ENCODE measurements around the gene FCAR. TPM values are rescaled to one million over a fixed set of nuclear protein-coding genes. Genes with fewer than 3 reads are reported as not detected.
"Not testable (repeated sequence)": the region's sequence is repeated elsewhere in the genome, so short reads cannot be mapped to it uniquely, and the experiment has no call there.

Gene FCAR
- total and polyA plus RNA-seq, 2 experiments from 2014 or later, result not detected

- peaks cover 6% of the 10 kb centered on the region for H3K27me3 Mint-ChIP-seq (ENCODE audit: insufficient read depth, low read depth, poor library complexity)
- H4K20me1 ChIP-seq (replicated peaks; ENCODE audit: insufficient read depth), result no peaks in the 10 kb centered on the region
- no peak overlapping the region for H3K4me3 ChIP-seq
- peaks cover 2% of the 10 kb centered on the region; the same call in 2 of the 3 replicates for H3K36me3 Mint-ChIP-seq (ENCODE audit: low read depth)
- H3K9me3 Mint-ChIP-seq, result peaks cover 25% of the 10 kb centered on the region
- no peak for TF ChIP-seq NANOG (IDR thresholded peaks at IDR 0.05; ENCODE audit: borderline replicate concordance)
- no peak for TF ChIP-seq EZH2 (IDR thresholded peaks at IDR 0.05; ENCODE audit: low read depth, unreplicated experiment)
- no peak for TF ChIP-seq JUNB (IDR thresholded peaks at IDR 0.05; ENCODE audit: unreplicated experiment)
- no peak for TF ChIP-seq REST (IDR thresholded peaks at IDR 0.05; ENCODE audit: unreplicated experiment)
- TF ChIP-seq, protein P1, sequence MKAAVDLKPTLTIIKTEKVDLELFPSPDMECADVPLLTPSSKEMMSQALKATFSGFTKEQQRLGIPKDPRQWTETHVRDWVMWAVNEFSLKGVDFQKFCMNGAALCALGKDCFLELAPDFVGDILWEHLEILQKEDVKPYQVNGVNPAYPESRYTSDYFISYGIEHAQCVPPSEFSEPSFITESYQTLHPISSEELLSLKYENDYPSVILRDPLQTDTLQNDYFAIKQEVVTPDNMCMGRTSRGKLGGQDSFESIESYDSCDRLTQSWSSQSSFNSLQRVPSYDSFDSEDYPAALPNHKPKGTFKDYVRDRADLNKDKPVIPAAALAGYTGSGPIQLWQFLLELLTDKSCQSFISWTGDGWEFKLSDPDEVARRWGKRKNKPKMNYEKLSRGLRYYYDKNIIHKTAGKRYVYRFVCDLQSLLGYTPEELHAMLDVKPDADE (IDR thresholded peaks at IDR 0.05), result no peak
- TF ChIP-seq CTCF (conservative IDR thresholded peaks at IDR 0.05; ENCODE audit: low read depth in 2 of 2), result no peak
- no peak for TF ChIP-seq ZNF331 (CRISPR knock-in tag; IDR thresholded peaks at IDR 0.05; ENCODE audit: low read depth)
- TF ChIP-seq ZNF462 (CRISPR knock-in tag; IDR thresholded peaks at IDR 0.05), result no peak
- no peak for TF ChIP-seq POLR2AphosphoS5 (IDR thresholded peaks at IDR 0.05; ENCODE audit: low read depth)
- no peak for TF ChIP-seq STAT1 (IDR thresholded peaks at IDR 0.05; ENCODE audit: unreplicated experiment)
- ATAC-seq (no peak), DNase-seq (ENCODE audit: low spot score) (no peak)
- H2AFZ ChIP-seq, result peak overlapping the region; percentile 94
- no peaks in the 10 kb centered on the region for H3K27me3 ChIP-seq (ENCODE audit: insufficient read depth)
- no peaks in the 10 kb centered on the region for H3K79me2 ChIP-seq (replicated peaks; ENCODE audit: insufficient read depth)
- H3F3A ChIP-seq (replicated peaks; ENCODE audit: low read depth), result peaks cover 5% of the 10 kb centered on the region; the same call in 1 of the 2 replicates
- H3K9me2 ChIP-seq (ENCODE audit: insufficient read depth), result no peaks in the 10 kb centered on the region
- H3K4me1 ChIP-seq (ENCODE audit: insufficient read depth), result peaks cover 18% of the 10 kb centered on the region; the same call in 1 of the 2 replicates
- no peaks in the 10 kb centered on the region for H3K36me3 ChIP-seq (ENCODE audit: insufficient read depth)
- no peak overlapping the region for H3K27ac ChIP-seq (ENCODE audit: low read depth)
- peak overlapping the region; percentile 64; the same call in 1 of the 2 replicates for H3K4me2 ChIP-seq
- peaks cover 15% of the 10 kb centered on the region; the same call in 2 of the 3 replicates for H3K4me1 Mint-ChIP-seq
- no peak overlapping the region for H3K27ac Mint-ChIP-seq
- no peak overlapping the region for H3K4me3 Mint-ChIP-seq
Measured at GRCh38 chr19:54906819-54907218, 32.8 kb downstream of the FCAR start.

GRCh38 chr19:54907899-54908298 lies 33.9 kb downstream of the FCAR start:
- H3F3A ChIP-seq (replicated peaks; ENCODE audit: low read depth); H3K4me2 ChIP-seq; H4K20me1 ChIP-seq (replicated peaks; ENCODE audit: insufficient read depth); H3K27me3 Mint-ChIP-seq (ENCODE audit: insufficient read depth, low read depth, poor library complexity); H3K4me3 ChIP-seq; ATAC-seq; H3K9me2 ChIP-seq (ENCODE audit: insufficient read depth); H3K4me3 Mint-ChIP-seq; H3K36me3 ChIP-seq (ENCODE audit: insufficient read depth); DNase-seq (ENCODE audit: low spot score); H3K27ac ChIP-seq (ENCODE audit: low read depth); H2AFZ ChIP-seq; H3K27me3 ChIP-seq (ENCODE audit: insufficient read depth); H3K79me2 ChIP-seq (replicated peaks; ENCODE audit: insufficient read depth); H3K27ac Mint-ChIP-seq; H3K36me3 Mint-ChIP-seq (ENCODE audit: low read depth): not testable (repeated sequence)
- peaks cover 30% of the 10 kb centered on the region for H3K9me3 Mint-ChIP-seq
- peaks cover 15% of the 10 kb centered on the region; the same call in 2 of the 3 replicates for H3K4me1 Mint-ChIP-seq
- H3K4me1 ChIP-seq (ENCODE audit: insufficient read depth), result peaks cover 18% of the 10 kb centered on the region; the same call in 1 of the 2 replicates
